ENCODE data around the gene CBLB. TPM values are rescaled to one million over a fixed set of nuclear protein-coding genes. Genes with fewer than 3 reads are reported as not detected.

Gene CBLB
- total RNA-seq, 2 experiments from 2014 or later, result 86.1 to 88.2 TPM

DNA sequence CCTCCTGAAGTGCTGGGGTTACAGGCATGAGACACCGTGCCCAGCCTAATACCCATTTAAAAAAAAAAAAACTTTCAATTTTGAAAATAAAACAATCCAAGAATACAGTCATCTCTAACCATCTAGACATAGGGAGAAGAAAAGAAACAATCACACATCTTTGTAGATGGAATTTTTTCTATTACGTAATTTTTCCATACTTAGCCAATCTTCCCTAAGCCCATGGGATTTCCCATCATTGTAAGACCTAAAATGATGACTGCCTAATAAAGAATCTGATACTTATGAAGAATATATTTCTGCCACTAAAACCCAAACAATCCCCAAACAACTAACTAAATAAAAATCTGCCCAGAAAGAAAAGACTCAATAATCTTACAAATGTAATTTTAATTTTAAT, 88.7 kb downstream of the CBLB start:
- peaks cover 33% of the 10 kb centered on the region for H3K36me3 Mint-ChIP-seq
- no peak for DNase-seq
- H3K9me3 Mint-ChIP-seq, result no peaks in the 10 kb centered on the region
- H3K4me1 Mint-ChIP-seq (ENCODE audit: low read depth), result peaks cover 48% of the 10 kb centered on the region
- POLR2A ChIA-PET, result no interaction called here
- CTCF ChIA-PET, result interaction anchor here (1.2 kb wide), 1 partner anchor 512 kb away, joined by 3 read pairs; no protein-coding TSS in a partner anchor
- no peak overlapping the region for H3K27ac Mint-ChIP-seq
- H3K4me3 Mint-ChIP-seq, result no peak overlapping the region
- H3K27me3 Mint-ChIP-seq, result no peaks in the 10 kb centered on the region
- intact Hi-C loops (cut with micrococcal nuclease), result no loop called here

DNA sequence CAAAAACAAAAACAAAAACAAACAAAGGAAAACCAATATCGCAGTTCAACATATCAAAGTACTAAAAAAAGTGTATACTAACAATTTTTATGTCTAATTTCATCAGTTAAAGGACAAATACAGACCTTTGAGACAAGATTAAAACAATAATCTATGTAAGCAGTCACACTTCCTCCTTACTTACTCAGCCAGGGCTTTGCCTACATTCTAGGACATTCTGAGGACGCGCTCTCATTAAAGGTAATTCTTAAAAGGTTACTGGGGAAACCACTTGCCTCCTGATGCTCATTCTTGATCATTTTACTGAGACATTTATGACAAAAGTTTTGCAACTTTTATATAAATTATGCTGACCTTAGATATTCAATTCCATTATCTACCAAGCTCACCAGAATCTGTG, 93.4 kb downstream of the CBLB start:
- peaks cover 69% of the 10 kb centered on the region for H3K4me1 Mint-ChIP-seq (ENCODE audit: low read depth)
- intact Hi-C loops (cut with micrococcal nuclease), result loop anchor here (2.0 to 10.0 kb wide), 2 partner anchors 25 to 649 kb away; no protein-coding TSS in a partner anchor
- CTCF ChIA-PET, result interaction anchor here (1.0 kb wide), 1 partner anchor 51 kb away, joined by 3 read pairs; no protein-coding TSS in a partner anchor
- H3K27ac Mint-ChIP-seq, result peak overlapping the region; percentile 13
- POLR2A ChIA-PET, result no interaction called here
- H3K9me3 Mint-ChIP-seq, result no peaks in the 10 kb centered on the region
- H3K36me3 Mint-ChIP-seq, result peaks cover 50% of the 10 kb centered on the region
- H3K4me3 Mint-ChIP-seq, result no peak overlapping the region
- no peak for DNase-seq
- no peaks in the 10 kb centered on the region for H3K27me3 Mint-ChIP-seq

DNA sequence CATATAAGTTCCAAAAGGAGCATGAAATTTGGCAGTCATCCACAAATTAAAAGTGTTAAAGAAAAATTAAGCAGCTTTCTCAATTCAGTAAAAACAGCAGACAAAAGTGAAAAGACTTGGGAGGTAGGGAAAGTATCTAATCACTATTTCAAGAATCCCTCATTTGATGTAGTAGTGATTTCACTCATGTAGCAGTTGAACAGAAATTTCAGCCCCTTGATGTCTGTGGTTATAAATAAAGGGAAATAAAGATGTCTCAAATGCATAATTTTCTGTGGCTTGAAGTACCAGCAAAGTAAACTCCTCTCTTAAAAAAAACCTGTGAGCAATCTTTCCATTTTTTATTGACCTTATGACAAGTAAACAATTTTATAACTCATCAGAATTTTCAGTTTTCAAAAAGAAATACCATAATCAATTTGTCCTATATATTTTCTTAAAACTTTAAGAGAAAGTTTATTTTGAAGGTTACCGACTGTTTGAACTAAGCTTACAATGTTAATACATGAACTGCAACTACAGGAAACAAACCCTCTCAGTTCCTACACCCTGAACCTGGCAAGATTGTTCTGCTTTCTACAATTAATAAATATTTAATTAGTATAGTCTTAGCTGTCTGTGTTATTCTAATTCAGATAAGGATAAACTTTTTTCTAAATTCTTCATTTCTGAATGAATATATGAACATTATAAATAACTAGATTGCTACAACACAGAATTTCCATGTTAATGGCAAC, 94.2 kb downstream of the CBLB start:
- DNase-seq, result no peak
- H3K27ac Mint-ChIP-seq, result peak overlapping the region; percentile 49
- no peaks in the 10 kb centered on the region for H3K9me3 Mint-ChIP-seq
- POLR2A ChIA-PET, result interaction anchor here (1.0 kb wide), 1 partner anchor 23 kb away, joined by 3 read pairs; no protein-coding TSS in a partner anchor
- peaks cover 51% of the 10 kb centered on the region for H3K36me3 Mint-ChIP-seq
- CTCF ChIA-PET, result interaction anchor here (1.0 kb wide), 1 partner anchor 52 kb away, joined by 3 read pairs; no protein-coding TSS in a partner anchor
- H3K27me3 Mint-ChIP-seq, result no peaks in the 10 kb centered on the region
- H3K4me3 Mint-ChIP-seq, result no peak overlapping the region
- peaks cover 71% of the 10 kb centered on the region for H3K4me1 Mint-ChIP-seq (ENCODE audit: low read depth)
- intact Hi-C loops (cut with micrococcal nuclease), result loop anchor here (1.0 to 10.0 kb wide), 6 partner anchors 9 to 650 kb away; no protein-coding TSS in a partner anchor

DNA sequence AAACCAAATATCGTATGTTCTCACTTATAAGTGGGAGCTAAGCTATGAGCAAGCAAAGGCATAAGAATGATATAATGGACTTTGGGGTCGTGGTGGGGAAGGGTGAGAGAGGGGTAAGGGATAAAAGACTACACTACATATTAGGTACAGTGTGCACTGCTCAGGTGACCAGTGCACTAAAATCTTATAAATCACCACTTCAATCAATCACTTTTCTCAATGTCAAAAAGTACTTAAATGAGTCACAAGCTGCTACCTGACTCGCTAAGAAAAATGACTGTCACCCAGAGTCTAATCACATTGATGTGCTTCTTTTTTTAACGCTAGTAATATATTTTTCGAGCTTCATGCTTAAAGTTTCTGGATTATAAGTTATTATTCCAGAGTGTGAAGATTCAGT, 95.5 kb downstream of the CBLB start:
- no peak for DNase-seq
- no peaks in the 10 kb centered on the region for H3K9me3 Mint-ChIP-seq
- ChIA-PET CTCF (no interaction called here), POLR2A (interaction anchor here (0.6 kb wide), 1 partner anchor 33 kb away, joined by 3 read pairs; no protein-coding TSS in a partner anchor)
- peaks cover 61% of the 10 kb centered on the region for H3K36me3 Mint-ChIP-seq
- no peak overlapping the region for H3K27ac Mint-ChIP-seq
- H3K4me3 Mint-ChIP-seq, result no peak overlapping the region
- intact Hi-C loops (cut with micrococcal nuclease), result loop anchor here (10.0 kb wide), 1 partner anchor 652 kb away; no protein-coding TSS in a partner anchor
- no peaks in the 10 kb centered on the region for H3K27me3 Mint-ChIP-seq
- peaks cover 77% of the 10 kb centered on the region for H3K4me1 Mint-ChIP-seq (ENCODE audit: low read depth)

DNA sequence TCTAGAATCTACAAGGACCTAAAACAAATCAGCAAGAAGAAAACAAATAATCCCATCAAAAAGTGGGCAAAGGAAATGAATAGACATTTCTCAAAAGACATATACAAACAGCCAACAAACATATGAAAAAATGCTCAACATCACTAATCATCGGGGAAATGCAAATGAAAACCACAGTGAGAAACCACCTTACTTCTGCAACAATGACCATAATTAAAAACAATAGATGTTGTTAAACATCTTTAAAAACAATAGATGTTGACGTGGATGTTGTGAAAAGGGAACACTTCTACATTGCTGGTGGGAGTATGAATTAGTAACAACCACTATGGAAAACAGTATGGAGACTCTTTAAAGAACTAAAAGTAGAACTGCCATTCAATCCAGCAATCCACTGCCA, 96.2 kb downstream of the CBLB start:
- Mint-ChIP-seq H3K27me3 (no peaks in the 10 kb centered on the region), H3K36me3 (peaks cover 58% of the 10 kb centered on the region), H3K27ac (no peak overlapping the region), H3K4me1 (ENCODE audit: low read depth) (peaks cover 79% of the 10 kb centered on the region), H3K9me3 (no peaks in the 10 kb centered on the region), H3K4me3 (peak overlapping the region; percentile 13)
- intact Hi-C loops (cut with micrococcal nuclease), result loop anchor here (10.0 kb wide), 1 partner anchor 652 kb away; no protein-coding TSS in a partner anchor
- ChIA-PET CTCF (no interaction called here), POLR2A (no interaction called here)
- DNase-seq, result no peak

DNA sequence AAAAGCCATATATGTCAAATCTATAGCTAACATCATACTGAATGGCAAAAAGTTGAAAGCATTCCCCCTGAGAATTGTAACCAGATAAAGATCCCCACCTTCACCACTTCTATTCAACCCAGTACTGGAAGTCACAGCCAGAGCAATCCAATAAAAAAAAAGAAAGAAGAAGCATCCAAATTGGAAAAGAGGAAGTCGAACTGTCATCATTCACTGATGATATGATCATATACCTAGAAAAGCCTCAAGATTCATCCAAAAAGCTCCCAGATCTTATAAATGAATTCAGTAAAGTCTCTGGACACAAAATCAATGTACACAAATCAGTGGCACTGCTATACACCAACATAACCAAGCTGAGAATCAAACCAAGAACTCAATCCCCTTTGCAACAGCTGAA, 97.4 kb downstream of the CBLB start:
- H3K27me3 Mint-ChIP-seq, result no peaks in the 10 kb centered on the region
- intact Hi-C loops (cut with micrococcal nuclease), result loop anchor here (10.0 kb wide), 1 partner anchor 653 kb away; no protein-coding TSS in a partner anchor
- H3K36me3 Mint-ChIP-seq, result peaks cover 54% of the 10 kb centered on the region
- no peaks in the 10 kb centered on the region for H3K9me3 Mint-ChIP-seq
- CTCF ChIA-PET, result no interaction called here
- H3K4me3 Mint-ChIP-seq, result no peak overlapping the region
- H3K4me1 Mint-ChIP-seq (ENCODE audit: low read depth), result peaks cover 75% of the 10 kb centered on the region
- DNase-seq, result no peak
- no peak overlapping the region for H3K27ac Mint-ChIP-seq
- POLR2A ChIA-PET, result no interaction called here

DNA sequence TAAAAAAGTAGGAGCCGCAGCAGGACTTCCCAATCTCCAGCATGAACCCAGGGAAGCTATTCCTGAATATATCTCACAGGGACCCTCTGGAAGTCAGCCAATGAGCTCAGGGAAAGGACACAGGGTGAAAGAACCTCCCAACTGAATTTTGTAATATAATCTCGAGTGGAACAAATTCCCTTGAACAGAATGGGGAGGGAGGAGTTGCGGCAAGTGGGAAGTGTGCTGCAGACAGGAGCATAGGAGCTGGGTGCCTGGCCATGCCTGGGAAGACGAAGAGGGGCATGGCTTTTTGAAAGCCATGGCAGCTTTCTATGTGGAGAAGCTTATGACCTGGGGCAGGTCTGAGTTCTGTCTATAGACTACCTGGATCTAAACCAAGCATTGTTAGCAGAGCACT, 98.4 kb downstream of the CBLB start:
- H3K4me1 Mint-ChIP-seq (ENCODE audit: low read depth), result peaks cover 81% of the 10 kb centered on the region
- POLR2A ChIA-PET, result no interaction called here
- H3K27ac Mint-ChIP-seq, result no peak overlapping the region
- intact Hi-C loops (cut with micrococcal nuclease), result loop anchor here (10.0 kb wide), 1 partner anchor 654 kb away; no protein-coding TSS in a partner anchor
- CTCF ChIA-PET, result no interaction called here
- peaks cover 58% of the 10 kb centered on the region for H3K36me3 Mint-ChIP-seq
- no peak for DNase-seq
- no peaks in the 10 kb centered on the region for H3K27me3 Mint-ChIP-seq
- H3K9me3 Mint-ChIP-seq, result no peaks in the 10 kb centered on the region
- no peak overlapping the region for H3K4me3 Mint-ChIP-seq

DNA sequence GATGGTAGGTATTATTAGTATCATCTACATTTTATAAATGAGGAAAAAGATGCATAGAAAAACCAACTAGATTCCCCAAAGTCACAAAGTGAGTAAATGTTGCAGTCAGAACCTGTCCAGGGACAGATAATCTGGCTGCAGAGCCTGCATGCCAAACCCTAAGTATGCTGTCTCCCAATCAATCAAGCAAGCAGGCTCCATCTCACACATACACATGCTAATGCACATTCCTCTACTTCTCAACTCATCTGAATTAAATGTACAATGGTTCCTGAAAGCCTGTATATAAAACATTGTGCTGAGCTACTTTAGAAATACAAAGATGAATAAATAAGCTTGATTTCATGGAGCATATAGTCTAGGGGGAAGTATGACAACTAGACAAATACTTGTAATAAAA, 101.0 kb downstream of the CBLB start:
- Mint-ChIP-seq H3K4me1 (ENCODE audit: low read depth) (peaks cover 80% of the 10 kb centered on the region), H3K36me3 (peaks cover 64% of the 10 kb centered on the region), H3K27ac (no peak overlapping the region), H3K27me3 (no peaks in the 10 kb centered on the region), H3K4me3 (no peak overlapping the region), H3K9me3 (peaks cover 11% of the 10 kb centered on the region)
- intact Hi-C loops (cut with micrococcal nuclease), result no loop called here
- CTCF ChIA-PET, result no interaction called here
- POLR2A ChIA-PET, result interaction anchor here (1.2 to 1.4 kb wide), 2 partner anchors 67 to 100 kb away, joined by 3 to 4 read pairs; no protein-coding TSS in a partner anchor
- no peak for DNase-seq

DNA sequence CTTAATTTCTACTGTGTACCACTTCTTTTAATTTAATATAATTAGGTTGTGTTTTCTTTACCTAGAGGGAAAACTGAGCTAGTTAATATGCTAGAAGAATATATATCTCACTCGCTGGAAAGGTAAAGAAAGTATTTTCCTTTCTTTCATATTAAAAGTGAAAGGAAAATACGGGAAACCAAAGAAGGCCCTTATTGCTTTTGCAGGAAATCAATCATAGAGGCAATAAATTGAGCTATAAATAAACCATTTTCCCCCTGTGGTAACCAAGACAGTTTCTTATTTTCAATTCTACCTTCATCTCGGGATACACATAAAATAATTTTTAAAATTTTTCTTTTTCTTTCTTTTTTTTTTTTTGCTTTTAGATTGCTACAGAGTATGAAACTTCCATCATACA, 101.6 kb downstream of the CBLB start:
- Mint-ChIP-seq H3K9me3 (peaks cover 16% of the 10 kb centered on the region), H3K27ac (no peak overlapping the region), H3K36me3 (peaks cover 64% of the 10 kb centered on the region), H3K27me3 (no peaks in the 10 kb centered on the region), H3K4me3 (peak overlapping the region; percentile 14), H3K4me1 (ENCODE audit: low read depth) (peaks cover 78% of the 10 kb centered on the region)
- ChIA-PET CTCF (no interaction called here), POLR2A (interaction anchor here (1.2 to 1.4 kb wide), 2 partner anchors 67 to 101 kb away, joined by 3 to 4 read pairs; no protein-coding TSS in a partner anchor)
- DNase-seq, result no peak
- intact Hi-C loops (cut with micrococcal nuclease), result no loop called here

DNA sequence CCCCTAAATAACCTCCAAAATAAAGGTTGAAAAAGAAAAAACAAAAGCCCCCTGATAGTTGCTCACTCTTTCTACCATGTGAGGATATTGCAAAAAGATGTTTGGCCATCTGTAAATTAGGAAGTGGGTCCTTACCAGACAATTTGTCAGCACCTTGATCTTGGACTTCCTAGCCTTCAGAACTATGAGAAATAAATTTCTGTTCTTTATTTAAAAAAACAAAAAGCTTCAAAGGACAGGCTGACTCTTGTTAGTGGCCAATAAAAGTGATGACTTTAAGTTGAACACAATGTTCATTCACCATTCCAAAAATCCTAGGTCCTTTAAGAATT, 103.5 kb downstream of the CBLB start:
- intact Hi-C loops (cut with micrococcal nuclease), result loop anchor here (1.0 kb wide), 1 partner anchor 9 kb away; no protein-coding TSS in a partner anchor
- POLR2A ChIA-PET, result no interaction called here
- H3K9me3 Mint-ChIP-seq, result peaks cover 26% of the 10 kb centered on the region
- CTCF ChIA-PET, result interaction anchor here (1.5 kb wide), 1 partner anchor 77 kb away, joined by 3 read pairs; no protein-coding TSS in a partner anchor
- no peak for DNase-seq
- H3K36me3 Mint-ChIP-seq, result peaks cover 68% of the 10 kb centered on the region
- H3K4me3 Mint-ChIP-seq, result no peak overlapping the region
- H3K27ac Mint-ChIP-seq, result peak overlapping the region; percentile 53
- peaks cover 69% of the 10 kb centered on the region for H3K4me1 Mint-ChIP-seq (ENCODE audit: low read depth)
- no peaks in the 10 kb centered on the region for H3K27me3 Mint-ChIP-seq

DNA sequence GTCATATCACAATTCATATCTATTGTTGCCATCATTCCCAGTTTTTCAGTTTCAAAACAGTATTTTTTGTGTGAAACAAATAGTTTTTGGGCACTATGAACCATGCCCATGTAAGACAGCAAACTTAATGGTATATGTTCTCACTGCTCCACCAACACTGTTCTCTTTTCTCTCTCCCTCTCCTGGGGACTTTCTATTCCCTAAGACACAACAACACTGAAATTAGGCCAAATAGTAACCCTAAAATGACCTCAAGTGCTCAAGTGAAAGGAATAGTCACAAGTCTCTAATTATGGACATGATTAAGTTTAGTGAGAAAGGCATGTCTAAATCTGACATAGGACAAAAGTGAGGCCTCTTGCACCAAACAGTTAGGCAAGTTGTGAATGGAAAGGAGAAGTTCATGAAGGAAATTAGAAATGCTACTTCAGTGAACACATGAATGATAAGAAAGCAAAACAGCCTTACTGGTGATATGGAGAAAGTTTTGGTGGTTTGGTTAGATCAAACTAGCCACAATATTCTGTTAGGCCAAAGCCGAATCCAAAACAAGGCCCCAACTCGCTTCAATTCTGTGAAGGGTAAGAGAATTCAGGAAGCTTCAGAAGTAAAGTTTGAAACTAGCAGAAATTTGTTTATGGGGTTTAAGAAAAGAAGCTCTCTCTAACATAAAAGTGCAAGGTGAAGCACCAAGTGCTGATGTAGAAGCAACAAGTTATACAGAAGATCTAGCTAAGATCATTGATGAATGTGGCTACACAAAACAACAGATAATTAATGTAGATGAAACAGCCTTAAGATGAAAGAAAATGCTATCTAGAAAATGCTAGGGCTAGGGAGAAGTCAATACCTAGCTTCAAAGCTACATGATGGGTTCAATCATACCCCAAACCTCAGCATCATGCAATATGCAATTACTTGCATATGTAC, 104.2 kb downstream of the CBLB start:
- DNase-seq, result no peak
- Mint-ChIP-seq H3K4me1 (ENCODE audit: low read depth) (peaks cover 64% of the 10 kb centered on the region), H3K27me3 (no peaks in the 10 kb centered on the region), H3K36me3 (peaks cover 68% of the 10 kb centered on the region), H3K4me3 (peak overlapping the region; percentile 9), H3K9me3 (peaks cover 28% of the 10 kb centered on the region), H3K27ac (peak overlapping the region; percentile 47)
- intact Hi-C loops (cut with micrococcal nuclease), result loop anchor here (1.0 kb wide), 1 partner anchor 10 kb away; no protein-coding TSS in a partner anchor
- POLR2A ChIA-PET, result no interaction called here
- CTCF ChIA-PET, result interaction anchor here (1.5 kb wide), 1 partner anchor 76 kb away, joined by 3 read pairs; no protein-coding TSS in a partner anchor

DNA sequence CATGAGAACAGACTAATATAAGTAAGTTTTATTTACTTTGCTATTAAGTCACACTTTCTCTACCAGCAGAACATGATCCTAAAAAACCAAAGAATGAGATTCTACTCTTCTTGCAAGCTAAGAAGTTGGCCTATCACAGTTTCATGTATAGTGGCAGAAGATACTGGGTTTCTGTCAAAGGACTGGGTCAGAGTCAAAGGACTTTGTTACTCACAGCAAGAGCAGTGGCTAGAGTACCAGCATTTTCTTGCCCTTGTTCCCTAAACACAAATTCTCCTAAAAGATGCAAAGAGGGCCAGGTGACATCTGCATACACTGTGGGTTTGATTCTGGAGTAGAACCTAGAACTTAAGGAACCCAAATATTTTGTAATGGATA, 105.2 kb downstream of the CBLB start:
- H3K9me3 Mint-ChIP-seq, result peaks cover 35% of the 10 kb centered on the region
- peak overlapping the region; percentile 52 for H3K27ac Mint-ChIP-seq
- H3K4me3 Mint-ChIP-seq, result no peak overlapping the region
- intact Hi-C loops (cut with micrococcal nuclease), result no loop called here
- ChIA-PET POLR2A (no interaction called here), CTCF (no interaction called here)
- peaks cover 63% of the 10 kb centered on the region for H3K4me1 Mint-ChIP-seq (ENCODE audit: low read depth)
- no peak for DNase-seq
- peaks cover 69% of the 10 kb centered on the region for H3K36me3 Mint-ChIP-seq
- H3K27me3 Mint-ChIP-seq, result no peaks in the 10 kb centered on the region

All from activated CD4-positive, alpha-beta memory T cell treated with anti-CD3 and anti-CD28 coated beads for 36 hours (primary cell).